Epithelial cell of proximal tubule (primary cell): ENCODE results near the gene ABHD10. TPM values are rescaled to one million over a fixed set of nuclear protein-coding genes. Genes with fewer than 3 reads are reported as not detected.

Source experiments
- DNase-seq: peaks from one replicate; pipeline ENCODE4 v3.0.0-alpha.2; 2011; ENCODE audit warnings: low read depth
- H3K4me3 ChIP-seq: 2 replicates; pipeline ENCODE4 v1.5.1; 2011; ENCODE audit warnings: low read depth, mild to moderate bottlenecking, low read length
- CTCF ChIP-seq: conservative IDR thresholded peaks from 2 replicates; pipeline ENCODE4 v1.5.1; 2012; ENCODE audit warnings: low read depth, mild to moderate bottlenecking, low read length
- total RNA-seq: library from RNA; depleted of rRNA; stranded (reverse); fragments of >200 nt; gene quantifications from 2 replicates; pipeline ENCODE4 v1.2.3, GENCODE V29; 2015

Gene ABHD10
- total RNA-seq, 1 donor from 2014 or later, result 18.2 TPM

DNA sequence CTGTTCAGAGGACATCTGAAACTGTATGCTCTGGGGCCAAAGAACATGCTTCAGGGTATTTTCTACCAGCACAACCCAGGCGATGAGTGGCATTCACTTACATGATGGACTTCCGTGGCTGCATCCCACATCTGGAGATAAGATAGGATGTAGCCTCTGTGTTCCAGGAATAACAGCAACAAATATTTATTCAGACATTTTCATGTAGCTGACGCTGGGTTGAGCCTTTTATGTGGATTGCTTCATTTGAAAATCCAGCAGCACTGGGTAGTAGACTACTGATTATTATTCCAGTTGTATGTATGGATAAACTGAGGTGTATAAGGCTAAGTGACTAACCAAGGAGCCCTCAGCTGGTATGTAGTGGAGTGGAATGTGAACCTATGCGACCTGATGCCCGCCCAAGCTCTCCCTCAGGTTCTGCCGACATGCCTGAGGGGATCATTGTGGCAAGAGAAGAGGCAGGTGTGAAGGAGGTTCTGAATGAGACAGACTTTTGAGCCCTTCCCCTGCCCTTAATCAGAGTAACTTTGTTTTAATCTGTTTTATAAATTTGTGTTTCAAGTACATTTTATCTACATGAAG lies 25.9 kb upstream of the ABHD10 start:
- TF ChIP-seq CTCF, result no peak
- no peak for DNase-seq
- H3K4me3 ChIP-seq, result no peak overlapping the region

- no peak overlapping the region for H3K4me3 ChIP-seq
- TF ChIP-seq CTCF, result no peak
- no peak for DNase-seq
Measured at GRCh38 chr3:111954228-111954990, 24.4 kb upstream of the ABHD10 start.

GRCh38 chr3:111955876-111956275 lies 22.9 kb upstream of the ABHD10 start:
- no peak for TF ChIP-seq CTCF
- no peak for DNase-seq
- no peak overlapping the region for H3K4me3 ChIP-seq

- DNase-seq, result no peak
- no peak overlapping the region for H3K4me3 ChIP-seq
Measured at GRCh38 chr3:111956449-111956848, 22.4 kb upstream of the ABHD10 start.

GRCh38 chr3:111956995-111957734 lies 21.7 kb upstream of the ABHD10 start:
- TF ChIP-seq CTCF, result no peak
- no peak for DNase-seq
- no peak overlapping the region for H3K4me3 ChIP-seq

More at GRCh38 chr3:111956449-111956848, 22.4 kb upstream of the ABHD10 start:
- no peak for TF ChIP-seq CTCF

- DNase-seq, result no peak
- TF ChIP-seq CTCF, result no peak
- H3K4me3 ChIP-seq, result no peak overlapping the region
Measured at GRCh38 chr3:111961461-111962164, 17.2 kb upstream of the ABHD10 start.
